Embryonic facial prominence (tissue), 1 donor: Measurements from ENCODE around the gene DMRTC2.

ENCODE experiments used
- DNase-seq: peaks from one replicate; pipeline ENCODE4 v3.0.0-alpha.2; 2016; ENCODE audit errors: extremely low spot score

The DMRTC2 gene

GRCh38 chr19:41890936-41891335 lies 46.1 kb downstream of the DMRTC2 start:
- no peak for DNase-seq

GRCh38 chr19:41892173-41892902 lies 47.5 kb downstream of the DMRTC2 start:
- DNase-seq, result no peak

GRCh38 chr19:41893899-41894298 lies 49.1 kb downstream of the DMRTC2 start:
- no peak for DNase-seq

GRCh38 chr19:41894350-41894749 lies 49.5 kb downstream of the DMRTC2 start:
- no peak for DNase-seq

GRCh38 chr19:41895745-41896580 lies 51.1 kb downstream of the DMRTC2 start:
- no peak for DNase-seq

- no peak for DNase-seq
Measured at GRCh38 chr19:41896581-41896942, 51.7 kb downstream of the DMRTC2 start.

- DNase-seq, result no peak
Measured at GRCh38 chr19:41897181-41897580, 52.3 kb downstream of the DMRTC2 start.

GRCh38 chr19:41897820-41898219 lies 53.0 kb downstream of the DMRTC2 start:
- DNase-seq, result no peak

- no peak for DNase-seq
Measured at GRCh38 chr19:41898235-41898634, 53.4 kb downstream of the DMRTC2 start.
